ENCODE data around the gene NAA25.
A peak's percentile ranks its signal among the peaks of the same experiment; 100 is the strongest.

Gene NAA25

GRCh38 chr12:112108202-112109079, at the start of gene NAA25:
Gene NAA25 (minus strand): TSS chr12:112108783. CDS start chr12:112108773, 10 bp downstream.
- peak; percentile 90 for DNase-seq (ENCODE audit: low spot score)
- peak within 1 kb of the TSS; percentile 91 for H3K4me3 ChIP-seq
- peak within 1 kb of the TSS; percentile 91 to 99 for H3K27ac ChIP-seq
- TF ChIP-seq CTCF (IDR thresholded peaks at IDR 0.05): no peak

GRCh38 chr12:112153893-112154219, 45.3 kb upstream of the NAA25 start:
- Histone ChIP-seq H3K27ac (no peak overlapping the region), H3K4me3 (no peak overlapping the region)
- no peak for DNase-seq (ENCODE audit: low spot score)
- no peak for TF ChIP-seq CTCF (IDR thresholded peaks at IDR 0.05)

DNA sequence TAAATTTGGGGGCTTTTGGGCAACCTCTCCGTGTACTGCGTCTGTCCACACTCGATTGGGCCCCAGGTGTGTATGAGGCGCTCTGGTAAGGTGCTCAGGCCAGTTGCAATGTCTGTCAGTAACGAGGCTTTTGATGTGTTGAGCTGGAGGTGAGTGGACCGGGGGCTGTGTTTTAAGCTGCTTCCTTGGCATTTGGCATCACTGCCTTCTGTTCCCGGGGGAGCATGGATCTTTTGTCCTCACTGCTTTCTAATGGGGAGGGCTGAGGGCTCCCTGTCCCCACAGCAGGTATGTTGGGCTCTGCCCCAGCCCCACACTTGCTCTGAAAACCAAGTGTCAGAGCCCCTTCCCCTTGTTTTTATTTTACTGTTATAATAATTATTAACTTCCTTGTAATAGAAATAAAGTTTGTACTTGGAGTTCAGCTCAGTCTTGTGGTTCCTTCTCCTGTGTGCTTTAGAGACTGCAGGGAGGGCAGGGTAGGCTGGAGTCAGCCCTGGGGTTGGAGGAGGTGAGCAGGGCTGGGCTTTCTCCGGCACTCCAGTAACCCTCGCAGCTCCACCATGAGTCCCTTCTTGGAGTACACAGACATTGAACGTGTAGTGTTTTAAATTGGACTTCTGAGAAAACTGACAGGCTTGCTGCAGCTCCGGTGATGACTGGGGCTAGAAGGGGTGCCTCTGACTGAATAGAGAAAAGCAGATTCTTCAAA, 44.8 kb upstream of the NAA25 start:
- H3K4me3 ChIP-seq: no peak overlapping the region
- H3K27ac ChIP-seq: no peak overlapping the region
- DNase-seq (ENCODE audit: low spot score): no peak
- no peak for TF ChIP-seq CTCF (IDR thresholded peaks at IDR 0.05)

GRCh38 chr12:112151766-112152541, 43.4 kb upstream of the NAA25 start:
- Histone ChIP-seq H3K4me3 (no peak overlapping the region), H3K27ac (no peak overlapping the region)
- no peak for TF ChIP-seq CTCF (IDR thresholded peaks at IDR 0.05)
- DNase-seq (ENCODE audit: low spot score): no peak

GRCh38 chr12:112149596-112149995, 41.0 kb upstream of the NAA25 start:
- TF ChIP-seq CTCF (IDR thresholded peaks at IDR 0.05): no peak
- no peak overlapping the region for H3K27ac ChIP-seq
- no peak overlapping the region for H3K4me3 ChIP-seq
- DNase-seq (ENCODE audit: low spot score): no peak

GRCh38 chr12:112148031-112148513, 39.5 kb upstream of the NAA25 start:
- Histone ChIP-seq H3K27ac (no peak overlapping the region), H3K4me3 (no peak overlapping the region)
- no peak for TF ChIP-seq CTCF (IDR thresholded peaks at IDR 0.05)
- DNase-seq (ENCODE audit: low spot score): no peak

Data from coronary artery (tissue), 2 donors.